HG03097 (cell line): ENCODE measurements around the gene PXYLP1.

Experiments used
- ATAC-seq: cut with Tn5 transposase; IDR thresholded peaks from one replicate; pipeline ENCODE4 v1.9.1; 2021; ENCODE audit not compliant: unreplicated experiment, low FRiP score

Gene PXYLP1

GRCh38 chr3:141341536-141341935, 109.9 kb downstream of the PXYLP1 start:
- no peak for ATAC-seq

- no peak for ATAC-seq
Observed at GRCh38 chr3:141342386-141342785, 110.8 kb downstream of the PXYLP1 start.

GRCh38 chr3:141343077-141343476, 111.5 kb downstream of the PXYLP1 start:
- ATAC-seq: no peak

- no peak for ATAC-seq
Observed at GRCh38 chr3:141343865-141344271, 112.2 kb downstream of the PXYLP1 start.
